GM12878 (cell line): ENCODE data around the gene HS3ST3A1. TPM values are rescaled to one million over a fixed set of nuclear protein-coding genes. Genes with fewer than 3 reads are reported as not detected.

Source experiments
- ATAC-seq: fragments of 200-7000 bp; cut with Tn5 transposase; 3 replicates; pipeline ENCODE4 v1.9.1; 2020; ENCODE audit warnings: mild to moderate bottlenecking, moderate library complexity
- BruUV-seq: library from RNA; stranded (reverse); fragments of 400-500 nt; replicated peaks from 2 replicates; lab custom pipeline; 2021; lab: Mats Ljungman, UMichigan
- CTCF ChIA-PET: fragments of 300-600 bp; sonication (Branson Sonifier 250); formaldehyde crosslinking; extraction: SDS; loops from one replicate; lab custom pipeline; 2021; ENCODE audit warnings: inconsistent platforms; lab: Yijun Ruan, JAX
- POLR2A ChIA-PET: fragments of 350-600 bp; formaldehyde crosslinking; extraction: SDS; loops from one replicate; lab custom pipeline; 2021; ENCODE audit warnings: inconsistent platforms; lab: Charles Lee
- RAD21 ChIA-PET: fragments of 300-600 bp; sonication (Branson Sonifier 250); formaldehyde crosslinking; loops from one replicate; lab custom pipeline; 2023; ENCODE audit warnings: antibody characterized with exemption; ENCODE audit not compliant: unreplicated experiment; lab: Charles Lee
- SMC1A ChIA-PET: fragments of 300-600 bp; sonication (Branson Sonifier 250); formaldehyde crosslinking; loops from one replicate; lab custom pipeline; 2023; ENCODE audit not compliant: unreplicated experiment, uncharacterized antibody; lab: Charles Lee
- DNase-seq: peaks from one replicate; pipeline ENCODE4 v3.0.0-alpha.2; 2011; ENCODE audit warnings: low read depth, low spot score
- FAIRE-seq: peaks from 3 replicates; lab custom pipeline; 2011; peaks lifted over from hg19 to GRCh38; lab: Jason Lieb, UNC
- H2AFZ ChIP-seq: 2 replicates; pipeline ENCODE4 v1.6.0; 2011; ENCODE audit warnings: low read depth, low read length, control low read depth; ENCODE audit not compliant: control insufficient read depth
- H3K27ac ChIP-seq: 2 replicates; pipeline ENCODE4 v1.5.1; 2011; ENCODE audit warnings: control low read depth; ENCODE audit not compliant: control insufficient read depth, insufficient read depth
- H3K27me3 ChIP-seq, 2 experiments: replicated peaks in 1 of 2; 2 replicates each; pipeline versions ENCODE4 v1.6.0 to v1.6.1; 2011; ENCODE audit warnings: low read length in 1 of 2; ENCODE audit not compliant: control insufficient read depth in 2 of 2, insufficient read depth in 2 of 2
- H3K36me3 ChIP-seq, 2 experiments: 2 replicates each; pipeline ENCODE4 v1.5.1; 2011; ENCODE audit warnings: low read length in 1 of 2; ENCODE audit not compliant: control insufficient read depth in 2 of 2, insufficient read depth in 2 of 2
- H3K4me1 ChIP-seq: 2 replicates; pipeline ENCODE4 v1.6.1; 2011; ENCODE audit warnings: mild to moderate bottlenecking, low read length, moderate library complexity, mixed read lengths; ENCODE audit not compliant: control insufficient read depth, insufficient read depth
- H3K4me2 ChIP-seq: 2 replicates; pipeline ENCODE4 v1.6.0; 2011; ENCODE audit warnings: control low read depth; ENCODE audit not compliant: control insufficient read depth, insufficient read depth
- H3K4me3 ChIP-seq: fragments of 200-600 bp; sonication (generic); 2 replicates; pipeline ENCODE4 v1.5.1; 2016
- H3K79me2 ChIP-seq: 2 replicates; pipeline ENCODE4 v1.6.0; 2011; ENCODE audit warnings: low read length; ENCODE audit not compliant: control insufficient read depth, insufficient read depth
- H3K9ac ChIP-seq: 2 replicates; pipeline ENCODE4 v1.8.0; 2011; ENCODE audit warnings: low read length, control low read depth, mixed read lengths; ENCODE audit not compliant: control insufficient read depth, insufficient read depth
- H3K9me3 ChIP-seq: replicated peaks from 3 replicates; pipeline ENCODE4 v1.5.1; 2011; ENCODE audit warnings: mild to moderate bottlenecking, low read length; ENCODE audit not compliant: control insufficient read depth, insufficient read depth
- H4K20me1 ChIP-seq: 2 replicates; pipeline ENCODE4 v1.6.0; 2011; ENCODE audit not compliant: control insufficient read depth, insufficient read depth
- BCL3 ChIP-seq: IDR thresholded peaks from 2 replicates; pipeline ENCODE4 v1.6.1; 2011; ENCODE audit warnings: borderline replicate concordance, low read depth, mild to moderate bottlenecking, moderate library complexity, low read length; ENCODE audit not compliant: insufficient read depth, poor library complexity, severe bottlenecking
- CHD1 ChIP-seq: IDR thresholded peaks from 2 replicates; pipeline ENCODE4 v1.6.1; 2012; ENCODE audit warnings: low read depth, low read length, improper control_type of control experiment
- EED ChIP-seq: sonication (generic); IDR thresholded peaks from 2 replicates; pipeline ENCODE4 v1.6.1; 2016; ENCODE audit warnings: antibody characterized with exemption, low read depth
- ESRRA ChIP-seq: IDR thresholded peaks from 2 replicates; pipeline ENCODE4 v1.6.1; 2012; ENCODE audit warnings: mild to moderate bottlenecking, low read length, improper control_type of control experiment
- ETV6 ChIP-seq, 2 experiments: fragments of 450-650 bp in 1 of 2; IDR thresholded peaks in 1 of 2; conservative IDR thresholded peaks in 1 of 2; 2 replicates each; pipeline ENCODE4 v1.6.1; 2014; ENCODE audit warnings: antibody characterized with exemption in 1 of 2, borderline replicate concordance in 1 of 2, low read depth in 1 of 2, mild to moderate bottlenecking in 1 of 2, moderate library complexity in 1 of 2
- FOXM1 ChIP-seq: IDR thresholded peaks from 2 replicates; pipeline ENCODE4 v1.6.1; 2012; ENCODE audit warnings: low read depth, mild to moderate bottlenecking, inconsistent platforms, low read length, moderate library complexity
- KAT2A ChIP-seq: conservative IDR thresholded peaks from 2 replicates; pipeline ENCODE4 v1.6.1; 2011; ENCODE audit warnings: low read depth, low read length; ENCODE audit not compliant: control insufficient read depth
- PBX3 ChIP-seq: IDR thresholded peaks from 2 replicates; pipeline ENCODE4 v1.6.1; 2011; ENCODE audit warnings: mild to moderate bottlenecking, low read depth, low read length, moderate library complexity; ENCODE audit not compliant: insufficient replicate concordance
- RB1 ChIP-seq: fragments of 450-650 bp; formaldehyde crosslinking; IDR thresholded peaks from 2 replicates; pipeline ENCODE4 v1.6.1; 2017; ENCODE audit warnings: mild to moderate bottlenecking, borderline replicate concordance
- TAF1 ChIP-seq: IDR thresholded peaks from 2 replicates; pipeline ENCODE4 v1.6.1; 2011; ENCODE audit warnings: mild to moderate bottlenecking, low read depth, low read length, borderline replicate concordance
- WGBS: methylation state at CpG from one replicate; pipeline ENCODE4 v1.1.6; 2016; ENCODE audit warnings: low lambda C conversion rate; ENCODE audit not compliant: insufficient replicate concordance, insufficient coverage; ENCODE audit errors: missing lambda C conversion rate; 5-methylcytosine and 5-hydroxymethylcytosine counted together
- in situ Hi-C: fragments of 300-500 bp; cut with MboI; formaldehyde crosslinking; loops from 9 replicates; pipeline ENCODE4 v1.14.3; 2018; ENCODE audit warnings: mixed read lengths
- intact Hi-C: fragments of 100-400 bp; cut with micrococcal nuclease; formaldehyde crosslinking; loops from one replicate; pipeline ENCODE4 v1.14.2; 2022; ENCODE audit not compliant: unreplicated experiment
- polyA plus RNA-seq, 11 experiments: library from polyadenylated mRNA; depleted of rRNA in 4 of 11; unstranded in 6 of 11; stranded (reverse) in 5 of 11; fragments of >200 nt; fragmentation: Nextera tagmentation in 4 of 11; fragmentation: Illumina TruSeq in 1 of 11; extraction: Ambion mirVana in 4 of 11; extraction: Trizol in 1 of 11; gene quantifications; 1 replicate in 1 of 11; 2 replicates in 10 of 11; pipeline versions ENCODE4 v1.2.1 to v1.2.3, GENCODE V29; 2011 to 2016; ENCODE audit warnings: inconsistent platforms in 2 of 11, missing spikeins in 2 of 11, low read depth in 1 of 11
- total RNA-seq, 4 experiments: library from RNA; depleted of rRNA in 3 of 4; stranded (reverse); fragments of >200 nt in 3 of 4; fragmentation: Illumina TruSeq in 1 of 4; extraction: Trizol in 1 of 4; gene quantifications; 2 replicates each; pipeline versions ENCODE4 v1.2.1 to v1.2.3, GENCODE V29; 2013 to 2021

The HS3ST3A1 gene
- total and polyA plus RNA-seq, 10 of the 15 experiments (the other 5 are each of a cell fraction or from before 2014, with no cell fraction given), result 0.24 to 0.26 TPM; not detected in 8

GRCh38 chr17:13561606-13562270, 40.0 kb downstream of the HS3ST3A1 start:
- POLR2A ChIA-PET, result interaction anchor here (0.7 kb wide), 1 partner anchor 38 kb away, joined by 3 read pairs; no protein-coding TSS in a partner anchor
- SMC1A ChIA-PET, result interaction anchor here (1.8 to 1.9 kb wide), 2 partner anchors 13 to 34 kb away, joined by 4 to 7 read pairs; no protein-coding TSS in a partner anchor
- DNase-seq (no peak), FAIRE-seq (no peak), ATAC-seq (no peak)
- Histone ChIP-seq H4K20me1 (no peaks in the 10 kb centered on the region), H3K36me3 (no peaks in the 10 kb centered on the region), H3K4me3 (no peak overlapping the region), H3K4me1 (no peaks in the 10 kb centered on the region), H3K9ac (no peak overlapping the region), H2AFZ (no peak overlapping the region), H3K27ac (no peak overlapping the region), H3K9me3 (no peaks in the 10 kb centered on the region; the same call in 2 of the 3 replicates), H3K4me2 (no peak overlapping the region), H3K27me3 (no peaks in the 10 kb centered on the region), H3K79me2 (no peaks in the 10 kb centered on the region)
- intact Hi-C loops (no loop called here), in situ Hi-C loops (no loop called here)
- no TSS peak for BruUV-seq
- CTCF ChIA-PET, result interaction anchor here (1.3 kb wide), 1 partner anchor 34 kb away, joined by 3 read pairs; no protein-coding TSS in a partner anchor
- WGBS, result 43% methylated on average over 14 of the region's 14 CpGs
- RAD21 ChIA-PET, result no interaction called here
- no peak for TF ChIP-seq CHD1

GRCh38 chr17:13560935-13561334, 40.8 kb downstream of the HS3ST3A1 start:
- 58% methylated on average over 1 of the region's 1 CpG for WGBS
- CTCF ChIA-PET, result interaction anchor here (0.6 kb wide), 2 partner anchors 63 to 190 kb away, joined by 3 to 4 read pairs; no protein-coding TSS in a partner anchor
- no peak for DNase-seq
- in situ Hi-C loops, result no loop called here
- RAD21 ChIA-PET, result interaction anchor here (0.6 kb wide), 1 partner anchor 58 kb away, joined by 3 read pairs; no protein-coding TSS in a partner anchor
- SMC1A ChIA-PET, result no interaction called here
- no peak overlapping the region for H3K9ac ChIP-seq
- H3K27me3 ChIP-seq, result no peaks in the 10 kb centered on the region
- H2AFZ ChIP-seq, result no peak overlapping the region
- H3K36me3 ChIP-seq, result no peaks in the 10 kb centered on the region
- H3K4me1 ChIP-seq, result no peaks in the 10 kb centered on the region
- no peaks in the 10 kb centered on the region for H4K20me1 ChIP-seq
- FAIRE-seq, result no peak
- no peaks in the 10 kb centered on the region for H3K79me2 ChIP-seq
- ATAC-seq, result no peak
- no peak overlapping the region for H3K4me3 ChIP-seq
- H3K9me3 ChIP-seq, result no peaks in the 10 kb centered on the region; the same call in 2 of the 3 replicates
- BruUV-seq, result no TSS peak
- POLR2A ChIA-PET, result no interaction called here
- intact Hi-C loops, result no loop called here
- no peak overlapping the region for H3K27ac ChIP-seq
- H3K4me2 ChIP-seq, result no peak overlapping the region
- TF ChIP-seq BCL3, result no peak
- TF ChIP-seq RB1, result no peak
- no peak for TF ChIP-seq FOXM1
- no peak for TF ChIP-seq ETV6 (conservative IDR thresholded peaks at IDR 0.05 in 1 of 2, IDR thresholded peaks at IDR 0.05 in 1 of 2; ENCODE audit: borderline replicate concordance in 1 of 2, low read depth in 1 of 2)
- TF ChIP-seq PBX3, result no peak
- no peak for TF ChIP-seq ESRRA
- no peak for TF ChIP-seq KAT2A
- no peak for TF ChIP-seq TAF1
- no peak for TF ChIP-seq EED
